HCT116 (cell line): ENCODE measurements around the gene KCNK16. TPM values are rescaled to one million over a fixed set of nuclear protein-coding genes. Genes with fewer than 3 reads are reported as not detected.

Source experiments
- ATAC-seq: fragments of 200-7000 bp; cut with Tn5 transposase; 2 replicates; pipeline ENCODE4 v1.9.1; 2020; ENCODE audit warnings: mild to moderate bottlenecking, moderate library complexity
- BruUV-seq: library from RNA; stranded (reverse); fragments of 400-500 nt; replicated peaks from 2 replicates; lab custom pipeline; 2021; lab: Mats Ljungman, UMichigan
- CTCF ChIA-PET: fragments of 300-600 bp; sonication (Branson Sonifier 250); formaldehyde crosslinking; loops from one replicate; lab custom pipeline; 2021; ENCODE audit warnings: antibody characterized with exemption; lab: Charles Lee
- POLR2A ChIA-PET: fragments of 300-600, 350-600 bp; sonication (Branson Sonifier 250); formaldehyde crosslinking; loops from one replicate; lab custom pipeline; 2021; ENCODE audit warnings: antibody characterized with exemption; lab: Charles Lee
- RAD21 ChIA-PET, 2 experiments: fragments of 300-600 bp; sonication (Branson Sonifier 250); formaldehyde crosslinking; loops; one replicate each; lab custom pipeline; 2023; ENCODE audit warnings: low total read pairs in 2 of 2; ENCODE audit not compliant: uncharacterized antibody in 2 of 2, unreplicated experiment in 2 of 2, low non-redundant PET in 1 of 2; lab: Charles Lee
- DNase-seq: peaks from one replicate; pipeline ENCODE4 v3.0.0-alpha.2; 2010; ENCODE audit warnings: low read depth, low spot score
- H2AFZ ChIP-seq: fragments of 200-600 bp; shearing (Covaris generic), sonication (generic); 2 replicates; pipeline ENCODE4 v1.6.1; 2017; ENCODE audit warnings: low read depth, mixed run types, mixed read lengths, antibody characterized with exemption, low read length; ENCODE audit not compliant: poor library complexity, severe bottlenecking
- H3K27ac ChIP-seq: 2 replicates; pipeline ENCODE4 v1.5.1; 2012; ENCODE audit warnings: low read depth, low read length
- H3K27me3 ChIP-seq: fragments of 200-600 bp; sonication (generic); 2 replicates; pipeline ENCODE4 v1.6.1; 2016; ENCODE audit warnings: mixed run types, low read length, mixed read lengths; ENCODE audit not compliant: insufficient read depth
- H3K36me3 ChIP-seq, 2 experiments: fragments of 200-500 bp in 1 of 2; fragments of 200-600 bp in 1 of 2; sonication (Bioruptor generic) in 1 of 2; sonication (generic) in 1 of 2; 2 replicates each; pipeline versions ENCODE4 v1.5.1 to v1.6.1; 2014 to 2016; ENCODE audit warnings: low read length in 2 of 2, inconsistent platforms in 1 of 2, mixed read lengths in 1 of 2, mixed run types in 1 of 2; ENCODE audit not compliant: insufficient read depth in 2 of 2, control insufficient read depth in 1 of 2
- H3K4me1 ChIP-seq, 2 experiments: fragments of 200-600 bp in 1 of 2; sonication (generic) in 1 of 2; 2 replicates each; pipeline versions ENCODE4 v1.5.1 to v1.6.1; 2012 to 2017; ENCODE audit warnings: low read length in 2 of 2, inconsistent platforms in 1 of 2, mild to moderate bottlenecking in 1 of 2, mixed read lengths in 1 of 2, mixed run types in 1 of 2, moderate library complexity in 1 of 2; ENCODE audit not compliant: insufficient read depth in 2 of 2, control insufficient read depth in 1 of 2
- H3K4me2 ChIP-seq: fragments of 200-600 bp; sonication (generic); 2 replicates; pipeline ENCODE4 v1.6.1; 2017; ENCODE audit warnings: mixed run types, low read length, mixed read lengths
- H3K4me3 ChIP-seq, 2 experiments: fragments of 200-600 bp in 1 of 2; sonication (generic) in 1 of 2; replicated peaks in 1 of 2; 2 replicates each; pipeline ENCODE4 v1.5.1; 2011 to 2016; ENCODE audit warnings: low read length in 2 of 2, control low read depth in 1 of 2, low read depth in 1 of 2, mild to moderate bottlenecking in 1 of 2, mixed read lengths in 1 of 2, mixed run types in 1 of 2
- H3K79me2 ChIP-seq: fragments of 200-600 bp; sonication (generic); 2 replicates; pipeline ENCODE4 v1.6.1; 2017; ENCODE audit warnings: mild to moderate bottlenecking, mixed run types, low read length, moderate library complexity, mixed read lengths; ENCODE audit not compliant: insufficient read depth
- H3K9ac ChIP-seq: fragments of 200-600 bp; sonication (generic); 2 replicates; pipeline ENCODE4 v1.6.1; 2016; ENCODE audit warnings: low read length, mixed read lengths
- H3K9me2 ChIP-seq: fragments of 200-600 bp; sonication (generic), shearing (Covaris generic); 2 replicates; pipeline ENCODE4 v1.6.1; 2017; ENCODE audit warnings: mixed run types, mild to moderate bottlenecking, moderate library complexity; ENCODE audit not compliant: insufficient read depth
- H3K9me3 ChIP-seq, 2 experiments: fragments of 200-500 bp in 1 of 2; fragments of 200-600 bp in 1 of 2; sonication (Bioruptor generic) in 1 of 2; sonication (generic) in 1 of 2; 2 replicates each; pipeline ENCODE4 v1.6.1; 2014 to 2017; ENCODE audit warnings: low read length in 2 of 2, mixed read lengths in 2 of 2, inconsistent platforms in 1 of 2, low read depth in 1 of 2, mild to moderate bottlenecking in 1 of 2, mixed run types in 1 of 2, moderate library complexity in 1 of 2; ENCODE audit not compliant: control insufficient read depth in 1 of 2, insufficient read depth in 1 of 2
- H4K20me1 ChIP-seq: fragments of 200-600 bp; sonication (generic), shearing (Covaris generic); 2 replicates; pipeline ENCODE4 v1.6.1; 2017; ENCODE audit warnings: mixed run types, mild to moderate bottlenecking, moderate library complexity; ENCODE audit not compliant: insufficient read depth
- CBX3 ChIP-seq: IDR thresholded peaks from 2 replicates; pipeline ENCODE4 v1.6.1; 2012; ENCODE audit warnings: low read depth
- CEBPB ChIP-seq: IDR thresholded peaks from 2 replicates; pipeline ENCODE4 v1.6.1; 2012; ENCODE audit warnings: low read depth
- ELF1 ChIP-seq: IDR thresholded peaks from 2 replicates; pipeline ENCODE4 v1.6.1; 2012; ENCODE audit warnings: low read depth, borderline replicate concordance
- EZH2 ChIP-seq: fragments of 200-600 bp; sonication (generic); IDR thresholded peaks from 2 replicates; pipeline ENCODE4 v1.6.1; 2017; ENCODE audit warnings: antibody characterized with exemption, mixed run types
- EZH2phosphoT487 ChIP-seq: fragments of 200-600 bp; IDR thresholded peaks from 2 replicates; pipeline ENCODE4 v1.6.1; 2018; ENCODE audit warnings: antibody characterized with exemption, borderline replicate concordance
- FOSL1 ChIP-seq: IDR thresholded peaks from 2 replicates; pipeline ENCODE4 v1.6.1; 2012; ENCODE audit warnings: low read depth
- JUND ChIP-seq: IDR thresholded peaks from 2 replicates; pipeline ENCODE4 v1.6.1; 2012
- POLR2A ChIP-seq: IDR thresholded peaks from 2 replicates; pipeline ENCODE4 v1.7.0; 2011; ENCODE audit warnings: borderline replicate concordance; ENCODE audit not compliant: insufficient read depth, insufficient read length; ENCODE audit errors: extremely low read depth
- RAD21 ChIP-seq: IDR thresholded peaks from 2 replicates; pipeline ENCODE4 v1.6.1; 2012; ENCODE audit warnings: low read depth, mild to moderate bottlenecking
- SP1 ChIP-seq: IDR thresholded peaks from 2 replicates; pipeline ENCODE4 v1.6.1; 2012; ENCODE audit warnings: low read depth
- TCF7L2 ChIP-seq: IDR thresholded peaks from 2 replicates; pipeline ENCODE4 v1.7.0; 2011; ENCODE audit warnings: borderline replicate concordance, inconsistent platforms; ENCODE audit not compliant: insufficient read depth, insufficient read length; ENCODE audit errors: extremely low read depth
- YY1 ChIP-seq: IDR thresholded peaks from 2 replicates; pipeline ENCODE4 v1.6.1; 2011; ENCODE audit warnings: low read length, low read depth, moderate library complexity, mild to moderate bottlenecking; ENCODE audit not compliant: insufficient replicate concordance; ENCODE audit errors: extremely low read depth
- ZBTB33 ChIP-seq: IDR thresholded peaks from 2 replicates; pipeline ENCODE4 v1.6.1; 2011; ENCODE audit warnings: mild to moderate bottlenecking, low read length, moderate library complexity; ENCODE audit not compliant: insufficient replicate concordance; ENCODE audit errors: extremely low read depth
- ZFX ChIP-seq: fragments of 450-650 bp; IDR thresholded peaks from 2 replicates; pipeline ENCODE4 v1.6.1; 2017
- ZNF274 ChIP-seq: fragments of 200-500 bp; sonication (Bioruptor generic); IDR thresholded peaks from 2 replicates; pipeline ENCODE4 v1.6.1; 2014; ENCODE audit warnings: mild to moderate bottlenecking, low read depth, low read length, inconsistent platforms
- intact Hi-C: fragments of 100-400 bp; cut with micrococcal nuclease; formaldehyde crosslinking; loops from 2 replicates; pipeline ENCODE4 v1.10.0; 2022
- total RNA-seq: library from RNA; stranded (reverse); gene quantifications from one replicate; pipeline ENCODE4 v1.2.1, GENCODE V29; 2021; ENCODE audit not compliant: unreplicated experiment
- TF ChIP-seq, protein P1 (sequence below): IDR thresholded peaks from 2 replicates; pipeline ENCODE4 v1.6.1; 2012
- TF ChIP-seq, protein P2 (sequence below): IDR thresholded peaks from 2 replicates; pipeline ENCODE4 v1.6.1; 2012
- TF ChIP-seq, protein P3 (sequence below): IDR thresholded peaks from 2 replicates; pipeline ENCODE4 v1.6.1; 2012; ENCODE audit warnings: low read depth

The KCNK16 gene
- total RNA-seq, 1 experiment from 2014 or later: not detected

DNA sequence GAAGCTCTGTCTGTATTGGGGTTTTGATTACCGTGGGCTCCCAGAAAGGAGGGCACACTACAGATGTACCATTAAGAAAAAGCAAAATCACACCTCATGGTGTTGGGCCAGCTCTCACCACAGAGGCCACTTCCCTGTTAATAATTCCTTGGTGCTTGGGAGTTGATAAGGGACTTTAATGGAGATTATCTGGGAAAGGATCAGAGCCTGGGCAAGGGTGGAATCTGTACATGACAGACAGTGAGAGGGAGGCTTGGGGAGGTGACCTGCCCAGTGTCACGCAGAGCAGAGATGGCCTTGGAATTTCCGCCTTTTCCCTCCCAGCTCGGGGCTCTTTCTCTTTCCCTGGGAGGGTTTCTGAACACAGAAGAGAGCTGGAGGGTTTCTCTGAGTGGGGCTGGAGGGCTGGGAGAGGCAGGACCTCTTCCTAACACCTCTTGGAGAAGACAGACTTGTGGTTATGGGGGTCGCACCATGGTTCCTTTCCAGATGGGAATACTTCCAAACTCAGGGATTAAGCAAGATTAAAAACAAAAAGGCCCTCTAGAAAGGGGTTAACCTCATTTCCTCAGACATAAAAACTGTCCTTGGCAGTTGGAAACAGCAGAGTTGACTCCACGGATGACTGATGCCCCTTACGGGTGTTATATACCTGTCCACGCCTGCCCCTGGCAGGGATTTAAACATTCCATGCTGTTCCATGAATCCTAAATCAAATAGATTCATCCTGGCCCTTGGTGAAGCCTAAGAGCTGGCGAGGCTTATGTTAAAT is 16.8 kb upstream of the KCNK16 start (continued):
- no peak for TF ChIP-seq ZFX
- TF ChIP-seq TCF7L2: no peak
- TF ChIP-seq ZNF274: no peak
- TF ChIP-seq CEBPB: no peak
- no peak for TF ChIP-seq ELF1
- no peak for TF ChIP-seq EZH2phosphoT487
- TF ChIP-seq YY1: no peak

- Histone ChIP-seq H3K79me2 (no peaks in the 10 kb centered on the region), H4K20me1 (no peaks in the 10 kb centered on the region), H3K36me3 (no peaks in the 10 kb centered on the region), H3K9ac (no peak overlapping the region), H3K9me3 (no peaks in the 10 kb centered on the region), H2AFZ (no peak overlapping the region), H3K27me3 (peaks cover 58% of the 10 kb centered on the region), H3K4me3 (no peak overlapping the region), H3K4me1 (no peaks in the 10 kb centered on the region), H3K9me2 (no peaks in the 10 kb centered on the region), H3K27ac (no peak overlapping the region), H3K4me2 (no peak overlapping the region)
- DNase-seq (no peak), ATAC-seq (no peak)
- no TSS peak for BruUV-seq
- ChIA-PET CTCF (no interaction called here), POLR2A (no interaction called here), RAD21 (no interaction called here)
- intact Hi-C loops: no loop called here
- TF ChIP-seq CBX3: no peak
- no peak for TF ChIP-seq FOSL1
- no peak for TF ChIP-seq EZH2phosphoT487
- no peak for TF ChIP-seq RAD21
- TF ChIP-seq, protein P1, sequence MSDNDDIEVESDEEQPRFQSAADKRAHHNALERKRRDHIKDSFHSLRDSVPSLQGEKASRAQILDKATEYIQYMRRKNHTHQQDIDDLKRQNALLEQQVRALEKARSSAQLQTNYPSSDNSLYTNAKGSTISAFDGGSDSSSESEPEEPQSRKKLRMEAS: no peak
- no peak for TF ChIP-seq YY1
- TF ChIP-seq EZH2: no peak
- no peak for TF ChIP-seq JUND
- TF ChIP-seq POLR2A: no peak
- no peak for TF ChIP-seq SP1
- no peak for TF ChIP-seq ELF1
- TF ChIP-seq, protein P2, sequence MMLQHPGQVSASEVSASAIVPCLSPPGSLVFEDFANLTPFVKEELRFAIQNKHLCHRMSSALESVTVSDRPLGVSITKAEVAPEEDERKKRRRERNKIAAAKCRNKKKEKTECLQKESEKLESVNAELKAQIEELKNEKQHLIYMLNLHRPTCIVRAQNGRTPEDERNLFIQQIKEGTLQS: no peak
- TF ChIP-seq ZNF274: no peak
- TF ChIP-seq CEBPB: no peak
- no peak for TF ChIP-seq TCF7L2
- TF ChIP-seq, protein P3, sequence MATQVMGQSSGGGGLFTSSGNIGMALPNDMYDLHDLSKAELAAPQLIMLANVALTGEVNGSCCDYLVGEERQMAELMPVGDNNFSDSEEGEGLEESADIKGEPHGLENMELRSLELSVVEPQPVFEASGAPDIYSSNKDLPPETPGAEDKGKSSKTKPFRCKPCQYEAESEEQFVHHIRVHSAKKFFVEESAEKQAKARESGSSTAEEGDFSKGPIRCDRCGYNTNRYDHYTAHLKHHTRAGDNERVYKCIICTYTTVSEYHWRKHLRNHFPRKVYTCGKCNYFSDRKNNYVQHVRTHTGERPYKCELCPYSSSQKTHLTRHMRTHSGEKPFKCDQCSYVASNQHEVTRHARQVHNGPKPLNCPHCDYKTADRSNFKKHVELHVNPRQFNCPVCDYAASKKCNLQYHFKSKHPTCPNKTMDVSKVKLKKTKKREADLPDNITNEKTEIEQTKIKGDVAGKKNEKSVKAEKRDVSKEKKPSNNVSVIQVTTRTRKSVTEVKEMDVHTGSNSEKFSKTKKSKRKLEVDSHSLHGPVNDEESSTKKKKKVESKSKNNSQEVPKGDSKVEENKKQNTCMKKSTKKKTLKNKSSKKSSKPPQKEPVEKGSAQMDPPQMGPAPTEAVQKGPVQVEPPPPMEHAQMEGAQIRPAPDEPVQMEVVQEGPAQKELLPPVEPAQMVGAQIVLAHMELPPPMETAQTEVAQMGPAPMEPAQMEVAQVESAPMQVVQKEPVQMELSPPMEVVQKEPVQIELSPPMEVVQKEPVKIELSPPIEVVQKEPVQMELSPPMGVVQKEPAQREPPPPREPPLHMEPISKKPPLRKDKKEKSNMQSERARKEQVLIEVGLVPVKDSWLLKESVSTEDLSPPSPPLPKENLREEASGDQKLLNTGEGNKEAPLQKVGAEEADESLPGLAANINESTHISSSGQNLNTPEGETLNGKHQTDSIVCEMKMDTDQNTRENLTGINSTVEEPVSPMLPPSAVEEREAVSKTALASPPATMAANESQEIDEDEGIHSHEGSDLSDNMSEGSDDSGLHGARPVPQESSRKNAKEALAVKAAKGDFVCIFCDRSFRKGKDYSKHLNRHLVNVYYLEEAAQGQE: no peak
- no peak for TF ChIP-seq ZBTB33
- no peak for TF ChIP-seq ZFX
These were observed 15.9 kb upstream of the KCNK16 start for GRCh38 chr6:39338397-39338796.
